ENCODE results near the gene SLC49A4. TPM values are rescaled to one million over a fixed set of nuclear protein-coding genes. Genes with fewer than 3 reads are reported as not detected.

Gene SLC49A4
- polyA plus RNA-seq, 1 of the 3 experiments (the other 2 are of a cell fraction): 6.4 TPM

DNA sequence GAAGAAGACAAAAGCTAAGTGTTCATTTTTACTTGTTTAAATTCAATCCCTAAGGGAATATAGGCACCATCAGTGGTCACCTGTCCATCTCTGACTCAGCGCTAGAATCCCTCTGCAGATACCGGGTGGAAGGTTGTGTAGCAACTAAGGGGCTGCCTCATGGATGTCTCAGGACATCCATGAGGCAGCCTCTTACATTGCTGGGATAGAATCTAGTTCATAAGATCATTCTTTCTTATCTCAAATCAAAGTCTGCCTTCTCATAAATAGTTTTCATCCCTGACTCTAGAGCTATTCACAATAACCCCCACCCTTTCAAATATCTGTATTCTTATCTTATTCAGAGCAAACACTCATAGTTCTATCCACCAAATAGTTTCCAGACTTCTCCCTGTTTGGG lies 39.4 kb upstream of the SLC49A4 start:
- Histone ChIP-seq H3K9ac (no peak overlapping the region), H3F3A (replicated peaks; ENCODE audit: insufficient read depth) (peaks cover 4% of the 10 kb centered on the region), H3K4me3 (ENCODE audit: low read depth in 2 of 2, low read length in 1 of 2) (no peak overlapping the region), H4K20me1 (ENCODE audit: insufficient read depth) (no peaks in the 10 kb centered on the region), H3K4me1 (ENCODE audit: control insufficient read depth in 1 of 2, insufficient read depth in 2 of 2, low read depth in 1 of 2, low read length in 1 of 2) (no peaks in the 10 kb centered on the region), H3K9me3 (no peaks in the 10 kb centered on the region), H3K79me2 (ENCODE audit: insufficient read depth) (no peaks in the 10 kb centered on the region), H3K27me3 (ENCODE audit: insufficient read depth) (no peaks in the 10 kb centered on the region), H2AFZ (ENCODE audit: low read depth) (no peak overlapping the region), H3K36me3 (replicated peaks in 1 of 2; ENCODE audit: control insufficient read depth in 1 of 2, insufficient read depth in 2 of 2, low read length in 1 of 2) (peaks cover 16 to 36% of the 10 kb centered on the region in 2 experiments), H3K9me2 (no peaks in the 10 kb centered on the region), H3K27ac (ENCODE audit: low read depth in 2 of 2, low read length in 1 of 2) (no peak overlapping the region), H3K4me2 (no peak overlapping the region)
- no peak for DNase-seq
- ChIA-PET CTCF (interaction anchor here (0.6 to 1.7 kb wide), 13 partner anchors 8 to 363 kb away, joined by 3 to 6 read pairs (median 3); partner anchors contain the start of gene HSPBAP1), POLR2A (no interaction called here)
- 88% methylated on average over 2 of the region's 2 CpGs for WGBS (ENCODE audit: low lambda C conversion rate)
- no peak for TF ChIP-seq EZH2phosphoT487 (IDR thresholded peaks at IDR 0.05; ENCODE audit: borderline replicate concordance, low read depth)
- TF ChIP-seq FOSL2 (IDR thresholded peaks at IDR 0.05; ENCODE audit: borderline replicate concordance, low read depth): no peak
- TF ChIP-seq MXI1 (IDR thresholded peaks at IDR 0.05; ENCODE audit: low read depth, low read length): no peak
- TF ChIP-seq TEAD4 (IDR thresholded peaks at IDR 0.05; ENCODE audit: borderline replicate concordance, insufficient read depth): no peak
- no peak for TF ChIP-seq YY1 (IDR thresholded peaks at IDR 0.05; ENCODE audit: low read depth)

DNA sequence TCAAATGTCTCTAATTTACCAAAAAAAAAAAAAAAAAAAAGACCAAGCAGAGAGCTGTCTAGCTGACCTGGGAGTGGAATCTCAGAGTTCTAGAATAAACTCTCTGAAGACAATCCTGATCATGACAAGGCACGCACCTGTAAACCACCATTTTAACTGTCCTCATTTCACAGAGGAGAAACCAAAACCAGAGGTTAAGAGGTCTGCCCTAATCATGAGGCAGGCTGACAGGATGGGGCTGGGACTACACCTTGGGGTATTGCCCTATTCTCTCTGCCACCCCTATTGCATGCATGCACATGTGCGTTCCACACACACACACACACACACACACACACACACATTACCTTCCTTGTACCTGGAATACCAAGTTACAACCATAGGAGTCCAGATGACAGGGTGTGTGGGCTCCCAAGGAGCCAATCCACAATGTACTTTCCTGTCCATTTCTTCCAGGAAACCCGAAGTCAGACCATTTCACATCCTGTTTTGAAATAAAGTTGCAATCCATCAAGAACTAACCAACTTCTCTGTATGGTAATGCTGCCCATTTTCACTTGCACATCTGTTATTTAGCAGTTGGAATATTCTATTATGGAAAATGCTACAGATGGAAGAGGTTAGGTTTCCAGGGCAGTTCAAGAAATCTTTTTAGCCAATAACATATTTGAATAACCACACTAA lies 35.9 kb upstream of the SLC49A4 start:
- H3K4me1 ChIP-seq (ENCODE audit: control insufficient read depth in 1 of 2, insufficient read depth in 2 of 2, low read depth in 1 of 2, low read length in 1 of 2): no peaks in the 10 kb centered on the region
- no peak for DNase-seq
- H2AFZ ChIP-seq (ENCODE audit: low read depth): no peak overlapping the region
- H3K4me3 ChIP-seq (ENCODE audit: low read depth in 2 of 2, low read length in 1 of 2): no peak overlapping the region
- no peaks in the 10 kb centered on the region for H3K9me2 ChIP-seq
- no peak overlapping the region for H3K27ac ChIP-seq (ENCODE audit: low read depth in 2 of 2, low read length in 1 of 2)
- POLR2A ChIA-PET: no interaction called here
- CTCF ChIA-PET: interaction anchor here (1.1 to 1.3 kb wide), 3 partner anchors 8 to 15 kb away, joined by 3 read pairs; no protein-coding TSS in a partner anchor
- no peaks in the 10 kb centered on the region for H4K20me1 ChIP-seq (ENCODE audit: insufficient read depth)
- H3F3A ChIP-seq (replicated peaks; ENCODE audit: insufficient read depth): peaks cover 4% of the 10 kb centered on the region
- H3K36me3 ChIP-seq (replicated peaks in 1 of 2; ENCODE audit: control insufficient read depth in 1 of 2, insufficient read depth in 2 of 2, low read length in 1 of 2): peaks cover 14 to 20% of the 10 kb centered on the region in 2 experiments
- H3K4me2 ChIP-seq: no peak overlapping the region
- no peaks in the 10 kb centered on the region for H3K27me3 ChIP-seq (ENCODE audit: insufficient read depth)
- H3K9ac ChIP-seq: no peak overlapping the region
- 89% methylated on average over 2 of the region's 3 CpGs for WGBS (ENCODE audit: low lambda C conversion rate)
- H3K79me2 ChIP-seq (ENCODE audit: insufficient read depth): no peaks in the 10 kb centered on the region
- no peaks in the 10 kb centered on the region for H3K9me3 ChIP-seq
- TF ChIP-seq SMC3 (IDR thresholded peaks at IDR 0.05; ENCODE audit: low read depth, low read length): no peak
- TF ChIP-seq, protein P1, sequence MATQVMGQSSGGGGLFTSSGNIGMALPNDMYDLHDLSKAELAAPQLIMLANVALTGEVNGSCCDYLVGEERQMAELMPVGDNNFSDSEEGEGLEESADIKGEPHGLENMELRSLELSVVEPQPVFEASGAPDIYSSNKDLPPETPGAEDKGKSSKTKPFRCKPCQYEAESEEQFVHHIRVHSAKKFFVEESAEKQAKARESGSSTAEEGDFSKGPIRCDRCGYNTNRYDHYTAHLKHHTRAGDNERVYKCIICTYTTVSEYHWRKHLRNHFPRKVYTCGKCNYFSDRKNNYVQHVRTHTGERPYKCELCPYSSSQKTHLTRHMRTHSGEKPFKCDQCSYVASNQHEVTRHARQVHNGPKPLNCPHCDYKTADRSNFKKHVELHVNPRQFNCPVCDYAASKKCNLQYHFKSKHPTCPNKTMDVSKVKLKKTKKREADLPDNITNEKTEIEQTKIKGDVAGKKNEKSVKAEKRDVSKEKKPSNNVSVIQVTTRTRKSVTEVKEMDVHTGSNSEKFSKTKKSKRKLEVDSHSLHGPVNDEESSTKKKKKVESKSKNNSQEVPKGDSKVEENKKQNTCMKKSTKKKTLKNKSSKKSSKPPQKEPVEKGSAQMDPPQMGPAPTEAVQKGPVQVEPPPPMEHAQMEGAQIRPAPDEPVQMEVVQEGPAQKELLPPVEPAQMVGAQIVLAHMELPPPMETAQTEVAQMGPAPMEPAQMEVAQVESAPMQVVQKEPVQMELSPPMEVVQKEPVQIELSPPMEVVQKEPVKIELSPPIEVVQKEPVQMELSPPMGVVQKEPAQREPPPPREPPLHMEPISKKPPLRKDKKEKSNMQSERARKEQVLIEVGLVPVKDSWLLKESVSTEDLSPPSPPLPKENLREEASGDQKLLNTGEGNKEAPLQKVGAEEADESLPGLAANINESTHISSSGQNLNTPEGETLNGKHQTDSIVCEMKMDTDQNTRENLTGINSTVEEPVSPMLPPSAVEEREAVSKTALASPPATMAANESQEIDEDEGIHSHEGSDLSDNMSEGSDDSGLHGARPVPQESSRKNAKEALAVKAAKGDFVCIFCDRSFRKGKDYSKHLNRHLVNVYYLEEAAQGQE (IDR thresholded peaks at IDR 0.05; ENCODE audit: low read depth, low read length): no peak
- TF ChIP-seq, protein P2, sequence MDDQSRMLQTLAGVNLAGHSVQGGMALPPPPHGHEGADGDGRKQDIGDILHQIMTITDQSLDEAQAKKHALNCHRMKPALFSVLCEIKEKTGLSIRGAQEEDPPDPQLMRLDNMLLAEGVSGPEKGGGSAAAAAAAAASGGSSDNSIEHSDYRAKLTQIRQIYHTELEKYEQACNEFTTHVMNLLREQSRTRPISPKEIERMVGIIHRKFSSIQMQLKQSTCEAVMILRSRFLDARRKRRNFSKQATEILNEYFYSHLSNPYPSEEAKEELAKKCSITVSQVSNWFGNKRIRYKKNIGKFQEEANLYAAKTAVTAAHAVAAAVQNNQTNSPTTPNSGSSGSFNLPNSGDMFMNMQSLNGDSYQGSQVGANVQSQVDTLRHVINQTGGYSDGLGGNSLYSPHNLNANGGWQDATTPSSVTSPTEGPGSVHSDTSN (IDR thresholded peaks at IDR 0.05): no peak
- no peak for TF ChIP-seq GATA2 (CRISPR knock-in tag; IDR thresholded peaks at IDR 0.05)
- TF ChIP-seq, protein P3, sequence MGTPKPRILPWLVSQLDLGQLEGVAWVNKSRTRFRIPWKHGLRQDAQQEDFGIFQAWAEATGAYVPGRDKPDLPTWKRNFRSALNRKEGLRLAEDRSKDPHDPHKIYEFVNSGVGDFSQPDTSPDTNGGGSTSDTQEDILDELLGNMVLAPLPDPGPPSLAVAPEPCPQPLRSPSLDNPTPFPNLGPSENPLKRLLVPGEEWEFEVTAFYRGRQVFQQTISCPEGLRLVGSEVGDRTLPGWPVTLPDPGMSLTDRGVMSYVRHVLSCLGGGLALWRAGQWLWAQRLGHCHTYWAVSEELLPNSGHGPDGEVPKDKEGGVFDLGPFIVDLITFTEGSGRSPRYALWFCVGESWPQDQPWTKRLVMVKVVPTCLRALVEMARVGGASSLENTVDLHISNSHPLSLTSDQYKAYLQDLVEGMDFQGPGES (IDR thresholded peaks at IDR 0.05; ENCODE audit: low read depth, low read length): no peak
- TF ChIP-seq MEF2A (IDR thresholded peaks at IDR 0.05; ENCODE audit: borderline replicate concordance, low read depth): no peak
- TF ChIP-seq TAF1 (IDR thresholded peaks at IDR 0.05; ENCODE audit: borderline replicate concordance, low read depth, low read length): no peak
- TF ChIP-seq, protein P4, sequence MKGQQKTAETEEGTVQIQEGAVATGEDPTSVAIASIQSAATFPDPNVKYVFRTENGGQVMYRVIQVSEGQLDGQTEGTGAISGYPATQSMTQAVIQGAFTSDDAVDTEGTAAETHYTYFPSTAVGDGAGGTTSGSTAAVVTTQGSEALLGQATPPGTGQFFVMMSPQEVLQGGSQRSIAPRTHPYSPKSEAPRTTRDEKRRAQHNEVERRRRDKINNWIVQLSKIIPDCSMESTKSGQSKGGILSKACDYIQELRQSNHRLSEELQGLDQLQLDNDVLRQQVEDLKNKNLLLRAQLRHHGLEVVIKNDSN (IDR thresholded peaks at IDR 0.05; ENCODE audit: borderline replicate concordance, low read depth): no peak
- TF ChIP-seq, protein P5, sequence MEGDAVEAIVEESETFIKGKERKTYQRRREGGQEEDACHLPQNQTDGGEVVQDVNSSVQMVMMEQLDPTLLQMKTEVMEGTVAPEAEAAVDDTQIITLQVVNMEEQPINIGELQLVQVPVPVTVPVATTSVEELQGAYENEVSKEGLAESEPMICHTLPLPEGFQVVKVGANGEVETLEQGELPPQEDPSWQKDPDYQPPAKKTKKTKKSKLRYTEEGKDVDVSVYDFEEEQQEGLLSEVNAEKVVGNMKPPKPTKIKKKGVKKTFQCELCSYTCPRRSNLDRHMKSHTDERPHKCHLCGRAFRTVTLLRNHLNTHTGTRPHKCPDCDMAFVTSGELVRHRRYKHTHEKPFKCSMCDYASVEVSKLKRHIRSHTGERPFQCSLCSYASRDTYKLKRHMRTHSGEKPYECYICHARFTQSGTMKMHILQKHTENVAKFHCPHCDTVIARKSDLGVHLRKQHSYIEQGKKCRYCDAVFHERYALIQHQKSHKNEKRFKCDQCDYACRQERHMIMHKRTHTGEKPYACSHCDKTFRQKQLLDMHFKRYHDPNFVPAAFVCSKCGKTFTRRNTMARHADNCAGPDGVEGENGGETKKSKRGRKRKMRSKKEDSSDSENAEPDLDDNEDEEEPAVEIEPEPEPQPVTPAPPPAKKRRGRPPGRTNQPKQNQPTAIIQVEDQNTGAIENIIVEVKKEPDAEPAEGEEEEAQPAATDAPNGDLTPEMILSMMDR (IDR thresholded peaks at IDR 0.05): no peak
- no peak for TF ChIP-seq SIN3A (IDR thresholded peaks at IDR 0.05; ENCODE audit: borderline replicate concordance, low read depth, low read length)

Measured in SK-N-SH (cell line).